GM08714 (cell line): ENCODE measurements around the gene UGT1A5.

Experiments used
- H3K4me3 ChIP-seq: fragments of 200-500 bp; sonication (Bioruptor generic); 2 replicates; pipeline ENCODE4 v1.5.1; 2014; ENCODE audit warnings: mild to moderate bottlenecking, low read length, inconsistent platforms
- ZNF274 ChIP-seq: IDR thresholded peaks from 2 replicates; pipeline ENCODE4 v1.6.1; 2012; ENCODE audit warnings: mild to moderate bottlenecking, low read depth, low read length

Gene UGT1A5

GRCh38 chr2:233712611-233713261, at the start of gene UGT1A5:
UGT1A5 (plus strand) TSS chr2:233712907; CDS start chr2:233712992, 85 bp downstream.
- TF ChIP-seq ZNF274 = no peak
- H3K4me3 ChIP-seq = no peak within 1 kb of the TSS

- H3K4me3 ChIP-seq = no peak overlapping the region
- TF ChIP-seq ZNF274 = no peak
Observed at GRCh38 chr2:233663911-233664310, 48.8 kb upstream of the UGT1A5 start.

- no peak for TF ChIP-seq ZNF274
- no peak overlapping the region for H3K4me3 ChIP-seq
Observed at GRCh38 chr2:233668605-233669260, 44.0 kb upstream of the UGT1A5 start.

GRCh38 chr2:233671290-233672161, 41.2 kb upstream of the UGT1A5 start, which contains the start of gene UGT1A9:
UGT1A9 (plus strand) TSS chr2:233671898; CDS start chr2:233671935, 37 bp downstream.
- no peak within 1 kb of the TSS for H3K4me3 ChIP-seq
- no peak for TF ChIP-seq ZNF274

- no peak for TF ChIP-seq ZNF274
- H3K4me3 ChIP-seq = no peak overlapping the region
Observed at GRCh38 chr2:233672886-233673285, 39.8 kb upstream of the UGT1A5 start.

- H3K4me3 ChIP-seq = no peak overlapping the region
- no peak for TF ChIP-seq ZNF274
Observed at GRCh38 chr2:233673896-233674295, 38.8 kb upstream of the UGT1A5 start.

GRCh38 chr2:233674314-233674713, 38.4 kb upstream of the UGT1A5 start:
- H3K4me3 ChIP-seq = no peak overlapping the region
- TF ChIP-seq ZNF274 = no peak

GRCh38 chr2:233674995-233675394, 37.7 kb upstream of the UGT1A5 start:
- H3K4me3 ChIP-seq = no peak overlapping the region
- no peak for TF ChIP-seq ZNF274

- H3K4me3 ChIP-seq = no peak overlapping the region
- TF ChIP-seq ZNF274 = no peak
Observed at GRCh38 chr2:233676046-233676445, 36.7 kb upstream of the UGT1A5 start.

- TF ChIP-seq ZNF274 = no peak
Observed at GRCh38 chr2:233679196-233679595, 33.5 kb upstream of the UGT1A5 start.

GRCh38 chr2:233680361-233681045, 32.2 kb upstream of the UGT1A5 start:
- TF ChIP-seq ZNF274 = no peak
- H3K4me3 ChIP-seq = no peak overlapping the region

More at GRCh38 chr2:233679196-233679595, 33.5 kb upstream of the UGT1A5 start:
- no peak overlapping the region for H3K4me3 ChIP-seq

- TF ChIP-seq ZNF274 = no peak
- H3K4me3 ChIP-seq = no peak within 1 kb of the TSS
Observed at GRCh38 chr2:233681521-233682099, 31.1 kb upstream of the UGT1A5 start, which contains the start of gene UGT1A7. UGT1A7 (plus strand) TSS chr2:233681901; CDS start chr2:233681938, 37 bp downstream.

- no peak overlapping the region for H3K4me3 ChIP-seq
Observed at GRCh38 chr2:233684640-233685039, 28.1 kb upstream of the UGT1A5 start.

More at GRCh38 chr2:233684640-233685039, 28.1 kb upstream of the UGT1A5 start:
- TF ChIP-seq ZNF274 = no peak
